Rectal smooth muscle tissue (tissue), 1 donor: ENCODE data around the gene SHISAL1.
A peak's percentile ranks its signal among the peaks of the same experiment; 100 is the strongest.
"Not testable (repeated sequence)": the region's sequence is repeated elsewhere in the genome, so short reads cannot be mapped to it uniquely, and the experiment has no call there.

Experiments used
- H3K27ac ChIP-seq: one replicate; pipeline ENCODE4 v1.7.0; 2013; ENCODE audit warnings: low read depth, low read length, inconsistent platforms
- H3K27me3 ChIP-seq: one replicate; pipeline ENCODE4 v1.7.0; 2013; ENCODE audit warnings: low read length; ENCODE audit not compliant: control insufficient read depth, insufficient read depth
- H3K36me3 ChIP-seq: one replicate; pipeline ENCODE4 v1.7.0; 2013; ENCODE audit warnings: low read length; ENCODE audit not compliant: control insufficient read depth, insufficient read depth
- H3K4me1 ChIP-seq: one replicate; pipeline ENCODE4 v1.7.0; 2013; ENCODE audit warnings: low read length; ENCODE audit not compliant: control insufficient read depth, insufficient read depth
- H3K4me3 ChIP-seq: one replicate; pipeline ENCODE4 v1.7.0; 2013; ENCODE audit warnings: low read length
- H3K9ac ChIP-seq: one replicate; pipeline ENCODE4 v1.7.0; 2013; ENCODE audit warnings: low read length

The SHISAL1 gene

DNA sequence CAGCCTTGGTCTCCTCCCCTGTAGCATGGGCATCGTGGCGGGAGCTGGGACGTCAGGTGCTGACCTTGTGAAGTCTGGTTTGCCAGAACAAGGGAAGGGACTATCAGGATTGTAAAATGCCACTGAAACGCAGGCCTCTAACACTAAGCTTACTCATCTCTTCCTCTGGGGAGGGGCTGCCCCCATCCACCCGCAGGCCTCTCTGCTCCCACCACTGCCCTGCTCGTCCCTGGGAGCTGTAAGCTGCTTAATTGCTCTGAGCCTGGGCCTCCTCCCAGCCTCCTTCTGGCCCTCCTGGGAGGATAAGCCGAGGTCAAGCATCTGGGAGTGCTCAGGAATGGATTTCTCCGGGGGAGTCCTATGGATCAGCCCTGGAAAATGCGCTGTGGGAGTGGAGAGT lies 8.4 kb downstream of the SHISAL1 start:
- H3K4me1 ChIP-seq: peaks cover 52% of the 10 kb centered on the region
- no peaks in the 10 kb centered on the region for H3K27me3 ChIP-seq

DNA sequence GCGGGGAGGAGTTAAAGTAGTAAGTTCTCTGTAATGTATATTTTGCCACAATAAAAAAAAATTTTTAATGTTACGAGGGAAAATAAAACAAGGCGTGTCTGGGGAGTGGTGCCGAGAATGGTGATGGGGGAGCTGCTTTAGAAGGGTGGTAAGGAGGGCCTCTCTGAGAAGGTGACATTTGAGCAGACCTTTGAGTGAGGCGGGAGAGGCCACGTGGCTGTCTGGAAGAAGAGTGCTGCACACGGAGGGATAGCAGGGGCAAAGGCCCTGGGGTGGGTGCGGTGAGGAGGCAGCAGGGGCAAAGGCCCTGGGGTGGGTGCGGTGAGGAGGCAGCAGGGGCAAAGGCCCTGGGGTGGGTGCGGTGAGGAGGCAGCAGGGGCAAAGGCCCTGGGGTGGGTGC lies 10.4 kb downstream of the SHISAL1 start:
- not testable (repeated sequence) for H3K36me3 ChIP-seq, H3K4me3 ChIP-seq, H3K27ac ChIP-seq, H3K27me3 ChIP-seq, H3K9ac ChIP-seq
- H3K4me1 ChIP-seq: peaks cover 32% of the 10 kb centered on the region

More for the DNA sequence above, 8.4 kb downstream of the SHISAL1 start:
- Histone ChIP-seq H3K9ac (no peak overlapping the region), H3K4me3 (no peak overlapping the region), H3K27ac (peak overlapping the region; percentile 90), H3K36me3 (no peaks in the 10 kb centered on the region)

DNA sequence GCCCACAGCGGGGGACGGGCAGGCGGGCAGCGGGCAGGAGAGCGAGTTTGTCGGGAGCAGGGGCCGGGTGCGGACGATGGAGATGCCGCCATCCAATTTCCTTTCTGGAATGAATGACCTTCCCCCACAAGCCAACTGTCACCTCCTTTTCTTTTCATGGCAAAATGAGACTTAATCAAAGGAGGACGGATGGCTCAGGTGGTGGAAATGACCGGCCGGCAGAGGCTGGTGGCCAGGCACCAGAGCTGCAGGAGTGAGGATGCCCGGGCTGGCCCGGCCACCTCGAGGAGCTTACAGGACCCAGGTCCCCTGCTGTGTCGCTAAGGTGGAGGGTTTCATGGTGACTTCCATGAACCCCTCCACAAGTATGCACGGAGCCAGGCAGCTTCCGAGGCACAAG lies 11.7 kb downstream of the SHISAL1 start:
- Histone ChIP-seq H3K27me3 (no peaks in the 10 kb centered on the region), H3K36me3 (no peaks in the 10 kb centered on the region), H3K9ac (no peak overlapping the region), H3K27ac (no peak overlapping the region), H3K4me1 (peaks cover 21% of the 10 kb centered on the region), H3K4me3 (no peak overlapping the region)

DNA sequence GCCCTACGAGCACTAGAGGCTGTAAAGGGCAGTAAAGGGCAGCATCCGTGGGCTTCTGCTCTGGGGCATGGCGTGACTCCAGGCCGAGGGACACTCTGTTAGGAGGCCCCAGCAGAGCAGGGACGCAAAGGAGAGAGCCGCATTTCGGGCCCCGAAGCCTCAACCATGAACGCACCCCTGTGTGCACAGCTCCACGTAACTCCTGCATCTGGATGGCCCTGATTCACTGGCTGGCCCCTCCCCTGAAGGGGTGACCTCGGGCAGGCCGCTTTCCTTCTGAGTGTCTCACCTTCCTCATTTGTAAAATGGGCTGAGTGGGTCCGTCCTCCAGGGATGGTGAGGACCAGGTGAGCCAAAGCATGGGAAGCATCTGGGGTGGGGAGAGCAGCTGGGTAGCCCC lies 13.6 kb downstream of the SHISAL1 start:
- Histone ChIP-seq H3K4me1 (peaks cover 3% of the 10 kb centered on the region), H3K27ac (no peak overlapping the region), H3K9ac (no peak overlapping the region), H3K4me3 (no peak overlapping the region), H3K36me3 (no peaks in the 10 kb centered on the region), H3K27me3 (no peaks in the 10 kb centered on the region)

DNA sequence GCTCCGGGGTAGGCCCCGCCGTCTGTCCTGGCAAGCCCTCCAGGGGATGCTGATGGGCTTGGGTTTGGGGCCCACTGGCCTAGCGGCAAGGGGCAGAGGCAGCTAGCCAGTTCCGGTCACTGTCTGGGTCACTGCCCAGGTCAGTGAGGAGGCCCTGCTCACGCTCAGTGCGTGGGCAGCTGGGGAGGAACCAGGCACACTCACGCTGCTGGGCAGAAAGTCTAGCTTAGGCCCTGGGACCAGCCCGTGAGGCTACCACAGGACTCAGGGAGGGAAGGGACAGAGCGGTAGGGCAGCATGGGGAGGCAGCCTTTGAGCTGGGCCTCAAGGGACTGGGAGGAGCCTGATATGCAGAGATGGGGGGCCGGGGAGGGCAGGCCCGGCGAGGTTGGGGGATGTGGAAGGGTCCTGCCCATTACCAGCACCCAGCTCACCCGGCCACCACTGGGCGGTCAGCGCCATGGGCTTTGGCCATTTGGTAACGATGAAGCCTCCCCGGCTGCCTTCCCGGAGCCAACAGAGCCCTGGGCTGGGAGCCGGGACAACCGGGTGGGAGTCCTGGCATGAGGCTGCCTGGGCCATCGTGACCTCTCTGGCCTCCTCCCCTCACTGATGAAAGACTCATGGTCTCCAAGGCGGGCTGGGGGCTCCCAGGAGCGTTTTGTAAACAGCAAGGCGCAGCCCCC lies 14.2 kb downstream of the SHISAL1 start:
- Histone ChIP-seq H3K27ac (no peak overlapping the region), H3K36me3 (no peaks in the 10 kb centered on the region), H3K9ac (no peak overlapping the region), H3K4me3 (no peak overlapping the region), H3K4me1 (no peaks in the 10 kb centered on the region), H3K27me3 (no peaks in the 10 kb centered on the region)

DNA sequence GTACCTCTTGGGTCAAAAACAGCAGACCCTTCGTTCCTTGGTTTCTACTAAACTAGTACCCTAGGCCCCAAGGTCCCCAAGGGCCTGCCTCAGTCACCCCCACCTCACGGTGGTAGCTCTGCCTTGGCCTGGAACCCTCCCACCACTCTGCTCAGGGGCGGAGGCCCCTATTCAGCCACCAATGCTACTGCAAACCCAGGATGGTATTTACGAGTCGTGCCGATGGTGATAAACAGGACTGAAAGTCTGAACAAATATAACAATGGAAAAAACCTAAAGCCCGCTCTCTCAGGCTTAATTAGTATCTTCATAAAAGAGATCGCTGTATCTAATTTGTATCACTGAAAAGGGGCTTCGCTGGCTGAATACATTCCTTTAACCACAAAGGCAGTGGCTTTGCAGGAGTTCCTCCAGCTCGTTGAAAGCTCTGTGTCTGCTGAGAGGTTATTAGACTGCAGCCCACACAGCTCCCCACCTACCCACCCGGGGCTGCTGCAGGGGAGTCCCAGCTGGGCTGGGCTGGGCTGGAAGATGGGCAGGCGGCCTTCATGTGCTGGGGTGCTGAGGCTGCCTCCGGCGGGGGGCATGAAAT lies 15.2 kb downstream of the SHISAL1 start:
- Histone ChIP-seq H3K9ac (no peak overlapping the region), H3K27ac (no peak overlapping the region), H3K4me1 (no peaks in the 10 kb centered on the region), H3K36me3 (no peaks in the 10 kb centered on the region), H3K4me3 (no peak overlapping the region), H3K27me3 (no peaks in the 10 kb centered on the region)

DNA sequence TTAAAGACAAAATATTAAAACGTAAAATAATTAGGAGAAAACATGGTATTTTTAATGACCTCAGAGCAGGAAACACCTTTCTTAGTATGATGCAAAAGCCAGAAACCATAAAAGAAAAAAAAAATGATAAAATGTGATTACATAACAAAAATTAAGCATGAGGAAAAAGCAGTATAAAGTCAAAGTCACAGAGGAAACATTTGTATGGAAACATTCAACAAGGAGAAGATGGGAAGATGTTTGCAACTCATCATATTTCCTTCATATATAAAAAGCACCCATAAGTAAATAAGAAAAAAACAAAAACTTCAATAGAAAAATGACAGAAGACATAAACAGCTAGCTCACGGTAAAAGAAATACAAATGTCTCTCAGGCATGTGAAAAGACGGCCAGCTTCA lies 17.3 kb downstream of the SHISAL1 start:
- H3K27me3 ChIP-seq: no peaks in the 10 kb centered on the region
- H3K27ac ChIP-seq: no peak overlapping the region
- no peaks in the 10 kb centered on the region for H3K4me1 ChIP-seq
- H3K9ac ChIP-seq: no peak overlapping the region
- no peak overlapping the region for H3K4me3 ChIP-seq
- H3K36me3 ChIP-seq: no peaks in the 10 kb centered on the region

DNA sequence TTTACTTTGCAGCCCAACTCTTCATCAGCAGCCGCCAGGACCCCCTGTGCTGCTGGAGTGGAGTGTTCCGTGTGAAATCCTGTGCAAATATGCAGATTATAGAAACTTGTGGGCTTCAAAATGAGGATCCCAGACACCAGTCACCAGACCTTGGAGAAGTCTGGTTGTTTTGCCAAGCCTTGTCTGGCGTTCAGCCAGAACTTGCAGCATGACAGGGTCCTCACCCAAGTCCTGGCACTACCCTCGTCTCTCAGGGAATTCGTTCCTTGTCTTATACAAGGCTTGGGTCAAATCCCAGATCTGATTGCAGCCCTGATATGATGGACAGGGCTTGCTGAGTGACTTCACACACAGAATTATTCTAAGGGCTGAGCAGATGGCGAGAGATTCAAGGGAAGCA lies 18.9 kb downstream of the SHISAL1 start:
- Histone ChIP-seq H3K27me3 (no peaks in the 10 kb centered on the region), H3K4me1 (no peaks in the 10 kb centered on the region), H3K27ac (no peak overlapping the region), H3K9ac (no peak overlapping the region), H3K4me3 (no peak overlapping the region), H3K36me3 (no peaks in the 10 kb centered on the region)

DNA sequence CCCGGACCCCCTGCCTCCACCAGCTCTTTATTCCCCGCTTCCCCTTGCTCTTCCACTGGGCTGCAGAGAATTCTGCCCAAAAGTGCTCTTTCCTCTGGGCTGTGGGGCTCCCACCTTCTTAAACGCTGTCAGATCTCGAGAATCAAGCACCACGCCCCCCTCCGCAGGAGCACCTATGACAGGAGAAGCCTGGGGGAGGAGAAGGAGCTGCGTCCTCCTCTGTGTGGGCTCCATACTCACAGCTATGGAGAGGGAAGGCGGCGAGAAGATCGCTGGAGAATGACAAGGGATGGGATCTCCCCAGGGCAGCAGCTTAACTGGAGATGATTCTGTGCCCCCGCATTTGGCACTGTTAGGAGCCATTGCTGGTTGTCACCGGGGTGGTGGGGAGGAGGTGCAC lies 19.7 kb downstream of the SHISAL1 start:
- no peak overlapping the region for H3K27ac ChIP-seq
- H3K9ac ChIP-seq: no peak overlapping the region
- H3K27me3 ChIP-seq: no peaks in the 10 kb centered on the region
- no peaks in the 10 kb centered on the region for H3K36me3 ChIP-seq
- H3K4me3 ChIP-seq: no peak overlapping the region
- H3K4me1 ChIP-seq: no peaks in the 10 kb centered on the region

DNA sequence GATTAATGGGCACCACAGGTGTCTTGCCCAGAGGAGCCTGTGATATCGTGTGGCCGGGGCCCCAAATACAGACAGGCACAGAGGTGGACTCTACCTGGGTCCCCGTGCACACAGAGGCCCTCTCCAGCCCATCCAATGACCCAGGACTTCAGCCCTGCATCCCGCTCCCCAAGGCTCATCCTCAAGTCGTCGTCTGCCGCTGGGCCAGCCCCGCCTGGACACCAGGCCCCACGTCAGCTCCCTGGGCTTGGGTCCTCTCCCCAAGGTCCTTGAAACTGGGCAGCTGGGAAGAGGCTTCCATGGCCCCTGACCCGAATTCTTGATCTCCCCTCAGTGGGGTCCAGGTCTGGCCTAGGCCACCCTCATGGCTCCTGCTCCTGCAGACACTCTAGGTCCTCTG lies 20.2 kb downstream of the SHISAL1 start:
- Histone ChIP-seq H3K27ac (no peak overlapping the region), H3K4me1 (no peaks in the 10 kb centered on the region), H3K27me3 (no peaks in the 10 kb centered on the region), H3K36me3 (no peaks in the 10 kb centered on the region), H3K4me3 (no peak overlapping the region), H3K9ac (no peak overlapping the region)

DNA sequence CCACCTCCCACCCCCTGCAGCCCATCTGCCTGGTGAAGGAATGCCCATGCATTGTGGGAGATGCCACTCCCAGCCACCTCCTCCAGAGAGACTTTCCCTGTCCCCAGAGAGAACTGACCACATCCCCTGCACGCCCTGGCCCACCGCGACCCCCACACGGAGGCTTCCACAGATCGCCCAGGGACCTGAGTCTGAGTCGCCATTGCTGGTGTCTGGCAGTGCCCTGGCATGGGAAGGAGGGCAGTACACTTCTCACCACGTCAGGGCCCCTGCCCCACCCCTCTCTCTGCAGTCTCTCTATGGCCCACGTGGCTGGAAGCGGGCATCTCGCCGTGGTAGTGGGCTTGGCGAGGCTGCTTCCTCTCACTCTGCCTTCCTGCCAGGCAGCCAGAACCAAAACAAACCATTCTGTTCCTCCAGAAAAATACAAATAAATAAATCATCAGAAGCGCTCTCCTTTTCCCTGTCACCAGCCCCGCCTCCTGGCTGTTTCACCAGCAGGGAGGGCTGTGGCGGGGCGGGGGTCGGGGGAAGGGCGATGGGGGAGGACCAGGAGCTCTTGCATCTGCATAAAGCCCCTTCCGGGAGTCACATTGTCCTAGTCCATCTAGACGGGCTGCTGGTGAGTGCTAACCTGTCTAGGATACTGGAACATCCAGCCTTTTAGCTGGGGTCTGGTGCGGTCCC lies 20.9 kb downstream of the SHISAL1 start:
- H3K36me3 ChIP-seq: no peaks in the 10 kb centered on the region
- no peak overlapping the region for H3K9ac ChIP-seq
- H3K4me1 ChIP-seq: no peaks in the 10 kb centered on the region
- H3K27ac ChIP-seq: no peak overlapping the region
- no peaks in the 10 kb centered on the region for H3K27me3 ChIP-seq
- H3K4me3 ChIP-seq: no peak overlapping the region

DNA sequence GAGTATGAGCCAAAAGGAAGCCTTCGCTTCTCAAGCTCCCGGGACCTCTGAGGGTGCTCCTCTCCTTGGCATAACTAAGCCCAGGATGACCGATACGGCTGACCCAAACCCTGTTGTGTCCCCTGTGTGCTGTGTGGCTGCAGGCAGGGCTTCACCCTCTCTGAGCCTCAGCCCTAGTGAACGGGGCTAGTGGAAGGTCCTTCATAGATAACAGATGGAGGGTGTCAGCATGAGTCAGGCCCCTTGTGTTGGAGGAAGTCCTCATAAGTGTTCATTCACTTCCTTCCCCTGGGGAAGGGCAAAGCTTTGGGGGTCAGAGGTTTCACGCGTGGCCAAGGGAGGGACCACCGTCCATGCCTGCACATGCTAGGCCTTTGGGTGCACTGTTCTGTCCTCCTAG lies 21.5 kb downstream of the SHISAL1 start:
- no peaks in the 10 kb centered on the region for H3K4me1 ChIP-seq
- H3K27me3 ChIP-seq: no peaks in the 10 kb centered on the region
- H3K4me3 ChIP-seq: no peak overlapping the region
- no peak overlapping the region for H3K9ac ChIP-seq
- H3K27ac ChIP-seq: no peak overlapping the region
- H3K36me3 ChIP-seq: no peaks in the 10 kb centered on the region
